ENCODE measurements around the gene GSG1L.

The GSG1L gene

GRCh38 chr16:27853101-27853500, 210.4 kb downstream of the GSG1L start:
- peaks cover 58 to 72% of the 10 kb centered on the region in 2 donors for H3K27me3 Mint-ChIP-seq
- H3K27ac Mint-ChIP-seq, result no peak overlapping the region
- no peaks in the 10 kb centered on the region for H3K4me1 Mint-ChIP-seq (ENCODE audit: low read depth in 2 of 2)
- no peak overlapping the region for H3K4me3 Mint-ChIP-seq
- DNase-seq (no peak), ATAC-seq (replicated peaks) (no peak)
- H3K9me3 Mint-ChIP-seq, result no peaks in the 10 kb centered on the region
- no peaks in the 10 kb centered on the region for H3K36me3 Mint-ChIP-seq (ENCODE audit: insufficient read depth)

GRCh38 chr16:27852681-27853080, 210.8 kb downstream of the GSG1L start:
- H3K4me1 Mint-ChIP-seq (ENCODE audit: low read depth in 2 of 2), result no peaks in the 10 kb centered on the region
- H3K9me3 Mint-ChIP-seq, result no peaks in the 10 kb centered on the region
- no peak for DNase-seq
- no peak overlapping the region for H3K27ac Mint-ChIP-seq
- no peaks in the 10 kb centered on the region for H3K36me3 Mint-ChIP-seq (ENCODE audit: insufficient read depth)
- no peak for ATAC-seq (replicated peaks)
- peaks cover 56 to 72% of the 10 kb centered on the region in 2 donors for H3K27me3 Mint-ChIP-seq
- H3K4me3 Mint-ChIP-seq, result no peak overlapping the region

- DNase-seq (no peak), ATAC-seq (replicated peaks) (no peak)
- Mint-ChIP-seq H3K4me1 (ENCODE audit: low read depth in 2 of 2) (peaks cover 0 to 2% of the 10 kb centered on the region in 2 donors), H3K9me3 (no peaks in the 10 kb centered on the region), H3K27me3 (peaks cover 55 to 77% of the 10 kb centered on the region in 2 donors), H3K27ac (no peak overlapping the region), H3K36me3 (ENCODE audit: insufficient read depth) (no peaks in the 10 kb centered on the region), H3K4me3 (no peak overlapping the region)
These were observed 211.4 kb downstream of the GSG1L start for GRCh38 chr16:27852116-27852515.

- Mint-ChIP-seq H3K27me3 (peaks cover 57 to 77% of the 10 kb centered on the region in 2 donors), H3K4me1 (ENCODE audit: low read depth in 2 of 2) (peaks cover 0 to 2% of the 10 kb centered on the region in 2 donors), H3K36me3 (ENCODE audit: insufficient read depth) (no peaks in the 10 kb centered on the region), H3K9me3 (no peaks in the 10 kb centered on the region), H3K4me3 (no peak overlapping the region), H3K27ac (no peak overlapping the region)
- ATAC-seq (replicated peaks), result no peak
- DNase-seq, result no peak
These were observed 211.9 kb downstream of the GSG1L start for GRCh38 chr16:27851586-27851985.

GRCh38 chr16:27849621-27850020, 213.9 kb downstream of the GSG1L start:
- no peak overlapping the region for H3K27ac Mint-ChIP-seq
- no peak for DNase-seq
- peaks cover 0 to 2% of the 10 kb centered on the region in 2 donors for H3K9me3 Mint-ChIP-seq
- no peak for ATAC-seq (replicated peaks)
- H3K27me3 Mint-ChIP-seq, result peaks cover 65 to 92% of the 10 kb centered on the region in 2 donors
- peaks cover 0 to 2% of the 10 kb centered on the region in 2 donors for H3K4me1 Mint-ChIP-seq (ENCODE audit: low read depth in 2 of 2)
- H3K36me3 Mint-ChIP-seq (ENCODE audit: insufficient read depth), result no peaks in the 10 kb centered on the region
- H3K4me3 Mint-ChIP-seq, result no peak overlapping the region

- Mint-ChIP-seq H3K27me3 (peaks cover 68 to 96% of the 10 kb centered on the region in 2 donors), H3K4me3 (no peak overlapping the region), H3K27ac (no peak overlapping the region), H3K4me1 (ENCODE audit: low read depth in 2 of 2) (peaks cover 0 to 2% of the 10 kb centered on the region in 2 donors), H3K9me3 (peaks cover 0 to 2% of the 10 kb centered on the region in 2 donors), H3K36me3 (ENCODE audit: insufficient read depth) (no peaks in the 10 kb centered on the region)
- no peak for DNase-seq
- ATAC-seq (replicated peaks), result no peak
These were observed 216.4 kb downstream of the GSG1L start for GRCh38 chr16:27847030-27847550.

- no peak for DNase-seq
- Mint-ChIP-seq H3K27ac (no peak overlapping the region), H3K4me1 (ENCODE audit: low read depth in 2 of 2) (peaks cover 0 to 2% of the 10 kb centered on the region in 2 donors), H3K27me3 (peaks cover 53 to 93% of the 10 kb centered on the region in 2 donors), H3K4me3 (no peak overlapping the region), H3K36me3 (ENCODE audit: insufficient read depth) (no peaks in the 10 kb centered on the region), H3K9me3 (peaks cover 0 to 2% of the 10 kb centered on the region in 2 donors)
- ATAC-seq (replicated peaks), result no peak
These were observed 218.7 kb downstream of the GSG1L start for GRCh38 chr16:27844826-27845225.

GRCh38 chr16:27843800-27844199, 219.7 kb downstream of the GSG1L start:
- Mint-ChIP-seq H3K27me3 (peaks cover 48 to 92% of the 10 kb centered on the region in 2 donors), H3K9me3 (peaks cover 0 to 2% of the 10 kb centered on the region in 2 donors), H3K36me3 (ENCODE audit: insufficient read depth) (no peaks in the 10 kb centered on the region), H3K4me3 (no peak overlapping the region), H3K27ac (no peak overlapping the region), H3K4me1 (ENCODE audit: low read depth in 2 of 2) (peaks cover 0 to 2% of the 10 kb centered on the region in 2 donors)
- no peak for ATAC-seq (replicated peaks)
- DNase-seq, result no peak

- no peak overlapping the region for H3K4me3 Mint-ChIP-seq
- ATAC-seq (replicated peaks), result no peak
- no peaks in the 10 kb centered on the region for H3K4me1 Mint-ChIP-seq (ENCODE audit: low read depth in 2 of 2)
- peaks cover under 1 to 2% of the 10 kb centered on the region in 2 donors for H3K9me3 Mint-ChIP-seq
- peaks cover 49 to 92% of the 10 kb centered on the region in 2 donors for H3K27me3 Mint-ChIP-seq
- H3K27ac Mint-ChIP-seq, result no peak overlapping the region
- no peak for DNase-seq
- H3K36me3 Mint-ChIP-seq (ENCODE audit: insufficient read depth), result no peaks in the 10 kb centered on the region
These were observed 221.6 kb downstream of the GSG1L start for GRCh38 chr16:27841911-27842310.

GRCh38 chr16:27841061-27841801, 222.3 kb downstream of the GSG1L start:
- Mint-ChIP-seq H3K27ac (no peak overlapping the region), H3K27me3 (peaks cover 54 to 94% of the 10 kb centered on the region in 2 donors), H3K9me3 (peaks cover 2 to 6% of the 10 kb centered on the region in 2 donors), H3K4me3 (no peak overlapping the region), H3K4me1 (ENCODE audit: low read depth in 2 of 2) (no peaks in the 10 kb centered on the region), H3K36me3 (ENCODE audit: insufficient read depth) (no peaks in the 10 kb centered on the region)
- ATAC-seq (replicated peaks) (no peak), DNase-seq (no peak)

GRCh38 chr16:27840311-27841060, 223.0 kb downstream of the GSG1L start:
- H3K4me3 Mint-ChIP-seq, result no peak overlapping the region
- no peak for DNase-seq
- H3K4me1 Mint-ChIP-seq (ENCODE audit: low read depth in 2 of 2), result no peaks in the 10 kb centered on the region
- no peak for ATAC-seq (replicated peaks)
- H3K27ac Mint-ChIP-seq, result no peak overlapping the region
- peaks cover 0 to 6% of the 10 kb centered on the region in 2 donors for H3K9me3 Mint-ChIP-seq
- H3K36me3 Mint-ChIP-seq (ENCODE audit: insufficient read depth), result no peaks in the 10 kb centered on the region
- H3K27me3 Mint-ChIP-seq, result peaks cover 52 to 94% of the 10 kb centered on the region in 2 donors

GRCh38 chr16:27839419-27839818, 224.1 kb downstream of the GSG1L start:
- Mint-ChIP-seq H3K27me3 (peaks cover 55 to 94% of the 10 kb centered on the region in 2 donors), H3K27ac (no peak overlapping the region), H3K4me3 (no peak overlapping the region), H3K4me1 (ENCODE audit: low read depth in 2 of 2) (no peaks in the 10 kb centered on the region), H3K9me3 (peaks cover 0 to 6% of the 10 kb centered on the region in 2 donors), H3K36me3 (ENCODE audit: insufficient read depth) (no peaks in the 10 kb centered on the region)
- no peak for ATAC-seq (replicated peaks)
- no peak for DNase-seq

- Mint-ChIP-seq H3K27me3 (peaks cover 48 to 87% of the 10 kb centered on the region in 2 donors), H3K27ac (no peak overlapping the region), H3K4me3 (no peak overlapping the region), H3K4me1 (ENCODE audit: low read depth in 2 of 2) (no peaks in the 10 kb centered on the region), H3K36me3 (ENCODE audit: insufficient read depth) (no peaks in the 10 kb centered on the region), H3K9me3 (peaks cover 0 to 6% of the 10 kb centered on the region in 2 donors)
- ATAC-seq (replicated peaks), result no peak
- no peak for DNase-seq
These were observed 224.9 kb downstream of the GSG1L start for GRCh38 chr16:27838536-27839175.
